NCI-H2029 (cell line): ENCODE results near the gene WDR35.

Experiments
- DNase-seq: peaks from one replicate; lab custom pipeline; 2025; lab: John Stamatoyannopoulos, UW

The WDR35 gene

DNA sequence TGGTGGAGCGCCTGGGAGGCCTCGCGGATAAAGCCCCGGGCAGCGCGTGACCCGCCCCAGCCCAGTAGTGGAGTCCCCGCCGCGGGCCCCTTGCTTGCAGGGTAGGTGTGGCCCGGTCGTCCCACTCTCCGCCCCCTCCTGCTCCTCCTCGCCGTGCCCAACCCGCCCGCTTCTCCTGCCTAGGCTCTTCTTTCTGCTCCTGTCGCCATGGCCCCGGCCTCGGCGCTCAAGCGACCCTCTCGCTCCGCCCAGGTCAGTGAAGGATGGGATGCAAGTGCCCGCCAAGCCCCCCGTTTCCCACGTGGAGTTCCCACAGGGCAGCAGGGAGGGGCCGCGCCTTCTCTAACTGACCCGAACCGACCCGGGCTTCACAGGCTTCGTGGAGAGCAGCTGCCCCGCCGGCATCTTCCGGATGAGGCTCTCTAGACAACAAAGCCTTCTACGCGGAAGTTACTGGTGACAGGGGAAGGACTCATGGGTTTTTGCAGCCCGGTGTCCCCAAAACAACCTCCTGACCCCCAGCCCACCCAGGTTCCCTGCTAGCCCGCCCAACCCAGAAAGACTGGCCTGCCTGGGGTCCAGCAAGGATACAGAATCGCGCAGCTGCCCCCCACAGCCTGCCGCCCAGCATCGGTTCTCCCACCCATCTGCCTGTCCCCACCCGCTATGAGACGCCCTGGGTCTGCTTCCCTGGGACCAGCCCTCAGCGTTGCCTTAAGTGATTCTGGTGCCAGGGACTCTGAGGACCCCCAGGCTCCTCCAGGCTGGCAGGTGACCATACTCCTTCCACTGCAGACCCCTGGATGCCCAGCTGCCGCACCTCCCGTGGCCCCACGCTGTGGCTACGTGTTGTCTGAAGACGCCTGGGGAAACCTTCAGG, 121.0 kb downstream of the WDR35 start:
- peak; percentile 21 for DNase-seq

DNA sequence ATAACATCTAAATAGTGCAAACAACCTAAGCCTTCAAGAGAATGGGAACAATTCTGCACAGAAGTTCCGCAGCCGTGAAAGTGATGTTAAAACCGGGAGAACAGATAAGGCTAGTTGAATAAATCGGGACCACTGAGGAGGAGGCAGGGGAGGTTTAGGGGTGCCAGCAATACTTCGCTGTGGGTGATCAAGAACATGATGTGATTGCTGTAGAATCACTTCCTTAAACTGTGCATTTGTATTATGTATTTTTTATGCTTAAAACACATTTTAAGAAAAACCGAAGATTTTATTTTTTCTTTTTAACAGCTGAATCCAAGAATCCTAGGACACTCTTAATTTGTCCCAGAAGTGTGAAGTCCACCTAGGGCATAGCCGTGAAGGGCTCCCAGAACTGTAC, 121.7 kb downstream of the WDR35 start:
- no peak for DNase-seq

DNA sequence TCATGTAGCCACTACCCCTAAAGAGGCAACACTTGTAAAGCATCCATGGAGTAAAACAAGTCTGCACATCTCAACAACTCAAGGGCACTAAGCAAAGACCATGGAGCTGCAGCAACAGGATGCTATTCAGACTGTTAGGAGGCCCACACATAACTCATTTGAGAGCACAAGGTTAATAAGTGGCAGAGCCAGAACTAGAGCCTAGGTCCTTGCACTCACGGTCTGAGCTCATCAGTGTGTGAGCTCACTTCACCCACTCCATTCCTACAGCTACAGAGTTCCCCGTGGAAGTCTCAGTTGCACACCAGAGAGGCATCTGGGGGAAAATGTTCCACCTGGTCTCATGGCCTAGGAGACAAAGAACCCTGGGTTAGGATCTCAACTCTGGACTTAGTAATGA, 123.1 kb downstream of the WDR35 start:
- no peak for DNase-seq

DNA sequence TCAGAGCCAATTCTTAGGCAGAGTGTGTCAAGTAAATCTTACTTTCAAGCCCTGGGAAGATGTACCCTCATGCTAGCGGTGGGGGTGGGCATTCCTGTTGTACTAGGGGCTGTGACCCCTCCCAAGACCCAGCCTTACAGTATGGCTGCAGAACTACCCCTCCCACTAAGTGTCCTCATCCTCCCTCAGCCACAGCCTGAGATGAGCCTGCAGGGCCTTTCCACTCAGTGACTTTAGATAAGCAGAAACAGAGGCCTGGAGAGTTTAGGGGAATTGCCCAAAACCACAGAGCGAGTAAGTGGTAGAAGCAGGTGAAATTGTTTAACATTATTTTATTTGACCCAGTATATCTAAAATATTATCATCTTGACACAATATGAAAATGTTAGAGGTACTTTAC, 124.8 kb downstream of the WDR35 start:
- DNase-seq = no peak

DNA sequence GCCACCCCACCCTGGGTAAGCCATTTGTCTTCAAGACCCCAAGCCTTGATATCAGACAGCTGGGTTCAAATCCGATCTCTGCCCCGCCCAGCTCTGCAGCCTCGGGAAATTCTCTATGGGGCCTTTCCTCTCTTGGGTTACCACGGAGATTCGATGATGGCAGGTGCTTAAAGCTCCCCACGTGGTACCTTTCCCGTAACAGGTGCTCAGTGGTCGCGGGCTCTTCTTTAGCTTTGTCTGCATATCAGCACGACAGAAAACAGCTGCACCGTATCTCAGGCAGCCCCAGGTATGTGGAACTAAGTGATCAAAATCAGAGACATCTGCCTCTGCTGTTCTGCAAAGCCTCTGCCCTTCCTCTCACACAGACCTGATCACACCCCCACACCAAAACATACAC, 125.5 kb downstream of the WDR35 start:
- DNase-seq = no peak

DNA sequence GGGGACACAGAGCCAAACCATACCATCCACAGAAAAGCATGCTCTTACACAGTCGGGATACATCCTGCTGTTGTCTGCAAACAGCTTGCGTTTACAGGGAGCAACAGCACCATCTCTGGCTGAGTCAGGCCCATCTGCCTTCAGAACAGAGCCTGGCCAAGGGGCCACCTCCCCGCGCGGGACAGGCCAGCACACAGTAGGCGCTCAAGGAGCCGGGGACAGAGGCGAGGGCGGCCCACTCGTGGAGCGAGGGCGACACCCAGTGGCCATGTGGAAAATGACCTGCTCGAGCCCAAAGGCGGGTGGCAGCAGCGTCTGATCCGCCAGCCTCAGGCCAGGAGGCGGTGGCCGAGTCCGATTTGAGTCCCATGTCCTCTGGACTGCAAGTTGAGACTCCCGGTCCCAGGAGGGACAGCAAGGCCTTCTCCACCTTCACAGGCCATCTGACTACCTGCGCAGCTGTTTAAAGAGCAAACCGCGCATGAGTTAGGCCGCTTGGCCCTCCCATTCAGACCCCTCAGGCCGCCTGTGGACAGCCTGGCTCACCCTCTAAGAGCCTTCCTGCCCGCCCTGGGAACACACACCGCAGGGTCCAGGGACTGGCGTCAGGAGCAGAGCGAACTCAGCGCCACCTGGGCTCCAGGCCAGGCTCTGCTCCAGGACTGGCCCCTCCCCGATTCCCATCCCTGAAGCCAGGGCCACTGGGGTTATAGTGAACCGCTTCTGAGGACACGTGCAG, 126.4 kb downstream of the WDR35 start:
- no peak for DNase-seq

DNA sequence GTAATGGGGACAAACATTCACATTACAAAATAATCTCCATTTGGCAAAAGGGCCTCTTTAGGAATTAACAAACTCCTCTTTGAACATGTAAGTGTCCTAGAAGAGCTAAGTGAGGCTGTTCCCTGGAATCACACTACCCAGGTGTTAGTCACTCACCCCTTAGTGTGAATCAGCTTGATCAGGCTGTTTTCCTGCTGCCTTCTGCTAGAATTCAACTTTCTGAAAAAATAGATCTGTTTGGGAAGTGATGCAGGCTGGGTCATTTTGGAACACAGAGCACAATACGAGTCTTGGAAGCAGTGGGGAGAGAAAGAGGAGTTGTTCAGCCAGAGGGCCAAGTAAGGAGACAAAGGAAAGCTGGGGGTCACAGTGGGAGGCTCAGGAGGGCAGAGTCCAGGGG, 128.1 kb downstream of the WDR35 start:
- DNase-seq = no peak
